ENCODE data around the gene SATB1. TPM values are rescaled to one million over a fixed set of nuclear protein-coding genes. Genes with fewer than 3 reads are reported as not detected.
"Not testable (repeated sequence)": the region's sequence is repeated elsewhere in the genome, so short reads cannot be mapped to it uniquely, and the experiment has no call there.

The SATB1 gene
- polyA plus RNA-seq, 2 of the 4 experiments (the other 2 are of a cell fraction) = 0.05 TPM; not detected in 1

DNA sequence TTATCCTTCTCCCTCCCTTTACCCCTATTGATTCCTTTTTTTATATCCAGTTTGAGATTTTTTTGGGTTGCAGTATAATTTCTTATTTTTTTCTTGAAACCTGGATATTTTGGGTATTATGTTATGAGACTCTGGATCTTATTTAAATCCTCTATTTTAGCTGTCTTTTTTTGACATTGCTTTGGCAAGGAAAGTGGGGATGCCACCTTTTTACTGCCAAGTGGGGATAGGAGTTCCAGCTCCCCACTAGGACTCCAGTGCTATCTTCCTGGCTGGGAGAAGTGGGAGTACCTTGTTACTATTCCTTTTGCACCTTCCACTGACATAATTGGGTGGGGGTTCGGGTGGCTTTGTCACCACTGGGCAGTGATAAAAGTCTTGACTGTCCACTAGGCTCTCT, 87.9 kb downstream of the SATB1 start:
- Histone ChIP-seq H3K4me1 (no peaks in the 10 kb centered on the region), H3K9me3 (no peaks in the 10 kb centered on the region), H3K4me2 (no peak overlapping the region), H3K27ac (no peak overlapping the region), H3K4me3 (no peak overlapping the region)
- ATAC-seq (no peak), DNase-seq (ENCODE audit: low read depth in 1 of 2, low spot score in 1 of 2) (no peak), FAIRE-seq (no peak)
- ChIA-PET POLR2A (no interaction called here), CTCF (no interaction called here)
- WGBS (ENCODE audit: missing lambda C conversion rate) = 0% methylated on average over 1 of the region's 1 CpG
- no peak for TF ChIP-seq RNF2 (IDR thresholded peaks at IDR 0.05; ENCODE audit: borderline replicate concordance, low read depth)
- no peak for TF ChIP-seq TFCP2L1 (CRISPR knock-in tag; IDR thresholded peaks at IDR 0.05)
- TF ChIP-seq ZC3H11A (IDR thresholded peaks at IDR 0.05) = no peak
- TF ChIP-seq PHF8 (IDR thresholded peaks at IDR 0.05; ENCODE audit: borderline replicate concordance, low read depth) = no peak
- TF ChIP-seq NR3C1 (IDR thresholded peaks at IDR 0.05) = no peak
- no peak for TF ChIP-seq RARB (CRISPR knock-in tag; IDR thresholded peaks at IDR 0.05)
- no peak for TF ChIP-seq POLR2AphosphoS2 (conservative IDR thresholded peaks at IDR 0.05; ENCODE audit: low read length)
- TF ChIP-seq RFX5 (IDR thresholded peaks at IDR 0.05) = no peak
- TF ChIP-seq KDM5A (IDR thresholded peaks at IDR 0.05) = no peak
- TF ChIP-seq, protein P1, sequence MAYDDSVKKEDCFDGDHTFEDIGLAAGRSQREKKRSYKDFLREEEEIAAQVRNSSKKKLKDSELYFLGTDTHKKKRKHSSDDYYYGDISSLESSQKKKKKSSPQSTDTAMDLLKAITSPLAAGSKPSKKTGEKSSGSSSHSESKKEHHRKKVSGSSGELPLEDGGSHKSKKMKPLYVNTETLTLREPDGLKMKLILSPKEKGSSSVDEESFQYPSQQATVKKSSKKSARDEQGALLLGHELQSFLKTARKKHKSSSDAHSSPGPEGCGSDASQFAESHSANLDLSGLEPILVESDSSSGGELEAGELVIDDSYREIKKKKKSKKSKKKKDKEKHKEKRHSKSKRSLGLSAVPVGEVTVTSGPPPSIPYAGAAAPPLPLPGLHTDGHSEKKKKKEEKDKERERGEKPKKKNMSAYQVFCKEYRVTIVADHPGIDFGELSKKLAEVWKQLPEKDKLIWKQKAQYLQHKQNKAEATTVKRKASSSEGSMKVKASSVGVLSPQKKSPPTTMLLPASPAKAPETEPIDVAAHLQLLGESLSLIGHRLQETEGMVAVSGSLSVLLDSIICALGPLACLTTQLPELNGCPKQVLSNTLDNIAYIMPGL (CRISPR knock-in tag; IDR thresholded peaks at IDR 0.05; ENCODE audit: borderline replicate concordance) = no peak
- no peak for TF ChIP-seq GATA3 (IDR thresholded peaks at IDR 0.05; ENCODE audit: borderline replicate concordance)
- no peak for TF ChIP-seq MAFK (IDR thresholded peaks at IDR 0.05; ENCODE audit: partially characterized antibody)

DNA sequence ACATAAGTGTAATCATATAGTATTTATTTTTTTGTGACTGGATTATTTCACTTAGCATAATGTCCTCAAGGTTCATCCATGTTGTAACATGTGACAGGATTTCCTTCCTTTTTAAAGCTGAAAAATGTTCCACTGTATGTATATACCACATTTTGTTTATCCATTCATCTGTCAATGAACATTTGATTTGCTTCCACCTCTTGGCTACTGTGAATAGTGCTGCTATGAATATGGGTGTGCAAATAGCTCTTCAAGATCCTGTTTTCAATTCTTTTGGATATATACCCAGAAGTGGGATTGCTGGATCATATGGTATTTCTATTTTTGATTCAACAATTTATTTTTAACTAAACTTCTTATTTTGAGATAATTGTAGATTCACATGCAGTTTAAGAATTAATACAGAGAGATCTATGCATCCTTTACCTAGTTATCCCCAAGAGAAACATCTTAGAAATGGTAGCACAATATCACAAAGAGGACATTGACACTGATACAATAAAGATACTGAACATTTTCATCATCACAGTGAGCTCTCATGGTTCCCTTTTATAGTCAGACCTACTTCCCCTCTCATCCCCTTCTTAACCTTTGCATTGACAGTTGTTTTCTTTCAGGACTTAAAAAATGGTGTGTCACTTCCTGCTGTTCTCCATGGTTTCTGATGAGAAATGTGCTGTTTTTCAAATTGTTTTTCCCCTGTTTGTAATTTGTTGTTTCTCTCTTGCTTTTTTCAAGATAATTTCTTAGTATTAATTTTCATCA, 90.1 kb downstream of the SATB1 start:
- Histone ChIP-seq H3K4me2 (no peak overlapping the region), H3K27ac (no peak overlapping the region), H3K4me3 (no peak overlapping the region), H3K4me1 (no peaks in the 10 kb centered on the region), H3K9me3 (no peaks in the 10 kb centered on the region)
- CTCF ChIA-PET = no interaction called here
- FAIRE-seq (peak; percentile 79), ATAC-seq (no peak), DNase-seq (ENCODE audit: low read depth in 1 of 2, low spot score in 1 of 2) (no peak)
- POLR2A ChIA-PET = no interaction called here
- no peak for TF ChIP-seq POLR2AphosphoS2 (conservative IDR thresholded peaks at IDR 0.05; ENCODE audit: low read length)
- TF ChIP-seq FOSB (CRISPR knock-in tag; IDR thresholded peaks at IDR 0.05) = no peak
- TF ChIP-seq ZC3H11A (IDR thresholded peaks at IDR 0.05) = no peak
- TF ChIP-seq FOSL2 (IDR thresholded peaks at IDR 0.05) = no peak
- no peak for TF ChIP-seq FOSL2 (CRISPR knock-in tag; IDR thresholded peaks at IDR 0.05)
- TF ChIP-seq JUN (IDR thresholded peaks at IDR 0.05) = no peak
- no peak for TF ChIP-seq POLR2A (IDR thresholded peaks at IDR 0.05; ENCODE audit: low read length)
- TF ChIP-seq HEYL (CRISPR knock-in tag; IDR thresholded peaks at IDR 0.05) = no peak

DNA sequence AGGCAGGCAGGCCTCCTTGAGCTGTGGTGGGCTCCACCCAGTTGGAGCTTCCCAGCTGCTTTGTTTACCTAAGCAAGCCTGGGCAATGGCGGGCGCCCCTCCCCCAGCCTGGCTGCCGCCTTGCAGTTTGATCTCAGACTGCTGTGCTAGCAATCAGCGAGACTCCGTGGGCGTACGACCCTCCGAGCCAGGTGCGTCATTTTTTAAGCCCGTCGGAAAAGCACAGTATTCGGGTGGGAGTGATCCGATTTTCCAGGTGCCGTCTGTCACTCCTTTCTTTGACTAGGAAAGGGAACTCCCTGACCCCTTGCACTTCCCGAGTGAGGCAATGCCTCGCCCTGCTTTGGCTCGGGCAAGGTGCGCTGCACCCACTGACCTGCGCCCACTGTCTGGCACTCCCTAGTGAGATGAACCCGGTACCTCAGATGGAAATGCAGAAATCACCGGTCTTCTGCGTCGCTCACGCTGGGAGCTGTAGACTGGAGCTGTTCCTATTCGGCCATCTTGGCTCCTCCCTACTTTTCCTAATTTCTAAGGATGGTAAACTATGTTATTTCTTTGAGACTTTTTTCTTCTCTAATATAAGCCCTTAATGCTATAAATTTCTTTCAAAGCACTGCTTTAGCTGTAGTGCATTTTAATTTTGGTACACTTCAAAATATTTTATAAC, 94.2 kb downstream of the SATB1 start:
- H3K27ac ChIP-seq; CTCF ChIA-PET; FAIRE-seq; POLR2A ChIA-PET; H3K9me3 ChIP-seq; DNase-seq (ENCODE audit: low read depth in 1 of 2, low spot score in 1 of 2); H3K4me1 ChIP-seq; ATAC-seq: not testable (repeated sequence)
- Histone ChIP-seq H3K4me2 (0 out of 3 replicates have a peak overlapping the region, but pooled peaks have one; percentile 14), H3K4me3 (0 out of 3 replicates have a peak overlapping the region, but pooled peaks have one; percentile 18)
- 25% methylated on average over 10 of the region's 25 CpGs for WGBS (ENCODE audit: missing lambda C conversion rate)

DNA sequence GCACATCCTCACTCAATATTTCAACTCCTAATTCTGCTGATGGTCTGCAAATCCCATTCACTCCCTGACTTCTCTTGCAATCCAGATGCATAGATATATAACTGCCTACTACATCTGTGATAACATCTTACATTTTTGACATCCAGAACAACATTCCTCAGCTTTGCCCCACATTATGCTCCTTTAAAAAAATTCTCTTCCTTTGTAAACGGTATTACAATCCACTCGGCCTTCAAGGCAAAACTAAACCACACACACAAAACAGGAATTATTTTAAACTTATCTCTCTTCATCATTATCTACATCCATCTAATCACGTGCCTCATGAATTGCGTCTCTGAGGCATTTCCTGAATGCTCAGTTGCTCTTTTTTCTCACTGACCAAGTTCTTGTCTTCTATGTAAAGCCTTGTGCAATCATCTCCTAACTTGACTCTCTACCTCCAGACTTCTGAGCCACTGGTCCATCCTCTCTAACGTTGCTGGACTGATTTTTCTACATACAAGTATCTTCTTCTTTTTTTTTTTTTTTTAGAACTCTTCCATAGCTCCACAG, 117.0 kb downstream of the SATB1 start:
- POLR2A ChIA-PET = no interaction called here

More for the DNA sequence above, 117.0 kb downstream of the SATB1 start:
- Histone ChIP-seq H3K4me1 (no peaks in the 10 kb centered on the region), H3K9me3 (no peaks in the 10 kb centered on the region), H3K4me3 (no peak overlapping the region), H3K4me2 (no peak overlapping the region), H3K27ac (no peak overlapping the region)
- no peak for ATAC-seq
- FAIRE-seq = no peak
- WGBS (ENCODE audit: missing lambda C conversion rate) = 5% methylated on average over 5 of the region's 5 CpGs
- no peak for TF ChIP-seq ZFP36 (IDR thresholded peaks at IDR 0.05; ENCODE audit: borderline replicate concordance, partially characterized antibody)
- no peak for TF ChIP-seq BHLHE40 (IDR thresholded peaks at IDR 0.05; ENCODE audit: low read depth, low read length)
- TF ChIP-seq EHMT2 (IDR thresholded peaks at IDR 0.05; ENCODE audit: low read depth) = no peak
- no peak for TF ChIP-seq ZNF302 (CRISPR knock-in tag; IDR thresholded peaks at IDR 0.05)
- no peak for TF ChIP-seq KDM1A (IDR thresholded peaks at IDR 0.05; ENCODE audit: low read depth)
- CTCF ChIA-PET = interaction anchor here (0.6 to 0.7 kb wide), 2 partner anchors 119 to 821 kb away, joined by 3 to 4 read pairs; no protein-coding TSS in a partner anchor
- DNase-seq (ENCODE audit: low read depth in 1 of 2, low spot score in 1 of 2) = no peak
